Middle frontal gyrus (tissue), 1 donor: ENCODE measurements around the gene GPR15.
"Not testable (repeated sequence)": the region's sequence is repeated elsewhere in the genome, so short reads cannot be mapped to it uniquely, and the experiment has no call there.

ENCODE experiments used
- DNase-seq: peaks from one replicate; pipeline ENCODE4 v3.0.0-alpha.2; 2015; ENCODE audit warnings: low spot score; ENCODE audit errors: extremely low spot score

The GPR15 gene

DNA sequence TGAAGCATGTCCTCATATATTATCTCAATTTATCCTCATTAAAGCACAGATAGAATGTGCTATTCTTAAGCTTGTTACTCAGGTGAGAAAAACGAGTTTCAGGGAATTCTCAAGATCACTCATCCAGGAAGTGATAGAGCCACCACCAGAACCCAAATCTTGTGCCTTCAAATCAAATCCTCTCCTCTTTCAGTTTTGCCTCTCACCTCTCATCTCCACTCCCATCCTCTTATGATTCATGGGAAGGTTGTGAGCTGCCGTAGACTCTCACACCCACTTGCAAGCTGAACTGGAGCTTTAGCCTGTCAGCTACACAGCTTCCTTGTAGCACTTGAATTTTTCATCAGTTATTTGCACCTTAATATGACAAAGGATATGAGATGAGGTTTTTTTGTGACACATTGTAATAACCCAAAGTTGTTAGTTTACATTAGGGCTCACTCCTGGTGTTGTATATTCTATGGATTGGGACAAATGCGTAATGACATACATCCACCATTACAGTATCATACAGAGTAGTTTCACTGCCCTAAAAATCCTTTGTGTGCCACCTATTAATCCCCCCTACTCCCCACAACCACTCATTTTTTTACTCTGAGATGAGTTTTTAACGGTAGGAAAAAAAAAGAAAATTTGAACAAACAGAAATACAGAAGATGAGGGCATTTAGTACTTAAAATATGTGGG lies 25.7 kb downstream of the GPR15 start:
- no peak for DNase-seq

DNA sequence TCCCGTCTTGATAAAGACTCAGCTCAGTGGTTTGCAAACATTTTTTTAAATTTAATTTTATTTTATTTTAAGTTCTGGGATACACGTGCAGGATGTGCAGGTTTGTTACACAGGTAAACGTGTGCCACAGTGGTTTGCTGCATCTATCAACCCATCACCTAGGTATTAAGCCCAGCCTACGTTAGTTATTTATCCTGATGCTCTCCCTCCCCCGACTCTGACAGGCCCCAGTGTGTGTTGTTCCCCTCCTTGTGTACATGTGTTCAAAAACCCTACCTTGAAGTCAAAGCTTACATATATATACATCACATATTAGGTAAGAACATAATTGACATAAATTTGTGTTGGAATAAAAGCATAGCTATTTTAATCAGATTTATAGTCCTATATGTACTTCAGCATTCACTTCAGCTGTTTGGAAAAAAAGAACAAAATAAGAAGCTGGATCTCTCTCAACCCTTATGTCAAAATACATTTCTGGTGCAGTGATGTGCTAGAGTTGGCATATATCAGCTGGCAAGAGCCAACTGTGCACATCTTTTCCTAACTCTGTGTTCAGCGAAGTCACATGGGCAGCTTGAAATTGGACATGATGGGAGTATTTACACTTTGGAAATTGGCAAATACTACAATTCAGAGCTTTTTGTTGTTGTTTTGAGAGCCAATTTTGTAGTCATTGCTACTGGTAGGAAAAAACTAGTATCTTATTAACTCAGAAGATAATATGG lies 26.5 kb downstream of the GPR15 start:
- DNase-seq = no peak

DNA sequence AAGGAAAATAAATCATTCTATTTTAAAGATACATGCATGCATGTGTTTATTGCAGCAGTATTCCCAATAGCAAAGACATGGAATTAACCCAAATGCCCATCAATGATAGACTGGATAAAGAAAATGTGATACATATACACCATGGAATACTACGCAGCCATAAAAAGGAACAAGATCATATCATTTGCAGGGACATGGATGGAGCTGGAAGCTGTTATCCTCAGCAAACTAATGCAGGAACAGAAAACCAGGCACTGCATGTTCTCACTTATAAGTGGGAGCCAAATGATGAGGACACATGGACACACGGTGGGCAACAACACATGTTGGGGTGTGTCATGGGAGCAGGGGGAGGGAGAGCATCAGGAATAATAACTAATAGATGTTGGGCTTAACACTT lies 28.0 kb downstream of the GPR15 start:
- not testable (repeated sequence) for DNase-seq

DNA sequence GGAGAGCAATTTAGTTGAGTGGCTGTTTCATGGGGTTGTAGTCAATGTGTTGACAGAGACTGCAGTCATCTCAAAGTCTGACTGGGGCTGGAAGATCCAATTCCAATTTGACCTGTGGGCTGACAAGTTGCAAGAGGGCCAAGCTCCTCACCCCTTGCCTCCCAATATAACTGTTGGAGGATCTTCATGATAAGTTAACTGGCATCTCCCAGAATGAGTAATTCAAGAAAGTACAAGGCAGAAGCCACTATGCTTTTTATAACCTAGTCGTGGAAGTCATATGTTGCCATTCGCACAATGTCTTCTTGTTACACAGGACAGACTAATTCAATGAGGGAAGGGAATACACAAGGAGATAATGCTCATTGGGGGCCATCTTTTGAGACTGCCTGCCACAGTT lies 29.1 kb downstream of the GPR15 start:
- DNase-seq = no peak

DNA sequence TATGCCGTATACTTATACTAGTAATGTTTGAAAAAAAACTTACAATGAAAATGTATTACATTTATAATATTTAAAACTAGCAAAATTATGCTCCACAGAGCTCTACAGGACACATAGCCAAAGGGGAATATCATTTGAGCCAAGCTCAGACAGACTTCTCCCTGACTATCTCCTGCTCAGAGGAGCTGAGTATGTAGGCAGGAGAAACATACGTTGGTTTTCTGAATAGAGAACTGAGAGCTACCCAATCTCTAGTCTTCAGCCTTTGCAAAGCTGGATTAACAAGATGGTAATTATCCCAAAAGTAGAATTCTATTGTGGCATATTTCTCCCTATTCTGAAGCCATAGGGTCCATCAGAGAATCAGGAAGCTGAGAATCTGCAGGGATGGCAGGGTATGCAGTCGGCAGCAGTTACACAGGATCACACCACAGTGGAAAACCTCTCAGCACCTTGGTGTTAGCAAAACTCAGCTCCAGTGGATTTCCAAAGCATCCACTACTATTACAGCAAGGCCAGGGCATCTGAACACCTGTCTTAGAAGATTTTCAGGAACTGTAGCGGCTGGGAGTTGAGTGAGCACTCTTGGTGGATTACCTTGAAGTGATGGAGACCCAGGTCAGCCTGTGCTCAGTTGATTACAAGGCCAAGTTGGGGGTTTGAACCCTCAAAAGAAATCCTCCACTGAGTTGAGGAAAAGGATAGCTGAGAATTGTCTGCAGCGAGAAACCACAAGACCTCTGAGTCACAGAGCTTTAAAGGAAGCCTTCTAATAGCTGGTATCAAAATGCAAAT lies 30.1 kb downstream of the GPR15 start:
- DNase-seq = no peak

DNA sequence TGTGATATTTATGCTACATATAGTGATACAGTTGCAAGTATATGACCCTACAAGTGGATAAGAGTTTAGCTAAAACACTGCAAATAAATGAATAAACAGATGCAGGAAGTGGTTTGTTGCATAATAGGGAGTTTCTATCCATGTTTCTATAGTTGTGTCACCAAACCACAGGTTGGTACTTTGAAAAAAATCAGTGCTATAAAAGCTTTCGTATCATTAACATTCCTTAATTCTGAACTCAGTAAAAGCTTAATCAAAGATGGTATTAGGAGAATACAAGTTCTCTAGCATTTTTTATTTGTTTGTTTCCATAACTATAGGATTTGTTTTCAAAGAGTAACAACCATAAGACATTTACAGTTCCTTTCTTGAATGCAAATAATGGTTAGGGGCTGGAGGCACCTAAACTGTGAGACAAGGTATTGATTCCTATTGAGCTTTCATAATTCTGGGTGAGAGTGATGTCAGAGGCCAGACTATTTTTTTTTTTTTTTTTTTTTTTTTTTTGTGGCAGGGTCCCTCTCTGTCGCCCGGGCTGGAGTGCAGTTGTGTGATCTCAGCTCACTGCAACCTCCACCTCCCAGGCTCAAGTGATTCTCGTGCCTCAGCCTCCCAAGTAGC lies 32.0 kb downstream of the GPR15 start:
- no peak for DNase-seq

DNA sequence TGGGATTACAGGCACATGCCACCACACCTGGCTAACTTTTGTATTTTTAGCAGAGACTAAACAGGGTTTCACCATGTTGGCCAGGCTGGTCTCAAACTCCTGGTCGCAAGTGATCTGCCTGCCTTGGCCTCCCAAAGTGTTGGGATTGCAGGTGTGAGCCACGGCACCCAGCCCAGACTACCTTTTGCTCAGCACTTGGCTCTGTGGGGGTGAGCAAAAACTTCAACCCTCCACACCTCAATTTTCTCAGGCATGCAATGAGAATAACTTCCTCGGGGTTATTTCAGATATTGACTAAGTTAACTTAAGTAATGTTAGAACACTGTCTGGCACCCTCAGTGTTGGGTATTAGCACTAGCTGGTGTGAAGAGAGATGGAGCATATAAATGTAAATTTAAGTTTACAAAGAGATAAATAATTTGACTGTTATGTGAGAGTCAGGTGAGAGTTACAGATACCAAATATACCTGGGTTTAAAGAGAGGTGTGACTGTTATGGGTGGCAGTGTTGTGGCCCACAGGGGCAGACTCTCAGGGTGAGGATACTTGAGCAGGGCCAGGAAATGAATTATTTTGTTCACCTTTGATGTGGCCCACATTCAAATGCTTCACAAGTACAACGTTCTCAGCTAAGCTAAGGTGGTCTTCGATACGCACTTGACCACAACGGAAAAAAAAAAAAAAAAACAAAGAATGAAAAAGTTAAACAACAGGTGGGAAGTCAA lies 32.7 kb downstream of the GPR15 start:
- DNase-seq = no peak

DNA sequence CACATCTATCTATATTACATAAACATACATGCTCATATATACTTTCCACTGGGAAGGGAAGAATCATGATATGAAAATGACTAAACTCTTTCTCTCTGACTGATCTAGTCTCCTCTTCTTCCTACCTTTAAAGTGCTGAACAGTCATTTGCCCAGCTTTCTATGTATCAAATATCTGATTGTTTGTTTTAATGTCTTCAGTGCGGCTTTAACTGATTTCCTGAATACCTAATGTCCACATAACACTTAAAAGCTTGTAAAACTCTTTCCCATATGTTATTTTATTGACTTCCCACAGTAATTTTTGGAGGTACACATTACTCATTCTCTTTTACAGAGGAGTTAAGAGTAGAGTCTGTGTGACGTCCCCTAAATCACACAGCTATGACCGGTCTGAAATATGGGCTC lies 33.5 kb downstream of the GPR15 start:
- DNase-seq = no peak

DNA sequence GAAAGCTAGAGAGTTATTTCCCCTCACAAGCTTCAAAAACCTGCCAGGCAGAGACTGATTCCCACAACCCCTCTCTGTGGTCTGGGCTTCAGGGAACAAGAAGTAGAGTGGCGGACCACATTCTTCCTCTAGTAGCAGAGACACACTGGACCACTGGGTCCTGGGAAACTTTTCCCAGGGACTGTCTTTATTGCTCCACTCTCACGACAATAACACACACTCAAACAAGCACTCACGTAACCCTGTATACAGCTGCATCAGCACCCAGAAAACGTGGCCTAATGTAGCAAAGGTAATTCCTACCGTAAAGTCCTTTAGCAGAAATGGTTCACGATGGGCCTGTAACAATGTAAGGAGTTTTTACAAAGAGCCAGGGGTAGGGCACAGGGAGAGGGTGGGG lies 34.1 kb downstream of the GPR15 start:
- no peak for DNase-seq

DNA sequence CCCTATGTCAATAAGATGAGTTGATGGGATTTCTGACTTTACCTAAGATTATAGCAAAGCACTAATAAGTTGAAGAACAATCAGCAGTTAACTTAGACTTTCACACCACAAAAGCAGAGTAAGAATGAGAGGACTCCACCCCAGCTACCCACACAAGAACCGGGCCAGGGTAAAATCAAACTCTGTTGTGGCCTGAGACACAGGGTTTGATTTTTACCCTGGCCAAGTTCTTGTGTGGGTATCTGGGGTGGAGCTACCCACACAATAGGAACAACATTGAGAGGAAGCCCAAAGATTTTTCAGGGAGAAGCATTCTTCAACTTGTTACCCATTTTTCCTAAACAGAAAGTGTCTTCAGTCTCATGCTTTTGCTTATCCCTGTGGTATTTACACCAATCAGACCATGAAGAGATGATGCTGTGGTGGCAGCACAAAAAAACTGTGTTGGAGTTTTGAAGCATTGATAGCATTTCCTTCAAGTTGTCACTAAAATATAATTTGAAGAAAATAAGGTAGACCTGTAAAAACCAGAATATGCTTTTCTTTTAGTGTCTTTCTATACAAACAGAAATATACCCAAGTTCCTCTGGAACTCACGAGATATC lies 36.0 kb downstream of the GPR15 start:
- DNase-seq = no peak

DNA sequence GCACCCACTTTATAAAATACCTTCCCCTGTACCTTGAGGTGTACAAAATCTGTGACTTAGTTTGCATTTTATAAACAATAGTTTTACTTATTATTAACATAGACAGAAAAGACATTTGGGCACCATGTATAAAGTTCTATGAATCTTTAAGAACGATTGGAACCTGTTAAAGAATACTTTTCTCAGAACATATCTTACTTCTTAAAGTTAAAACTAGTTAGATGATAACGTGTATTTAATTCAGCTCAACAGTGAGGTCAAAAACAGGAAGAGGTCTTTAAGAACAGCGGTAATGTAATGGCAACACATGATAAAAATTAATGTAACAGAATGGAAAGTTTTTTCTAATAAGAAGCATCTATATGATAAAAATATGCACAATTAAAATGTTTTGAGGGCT lies 36.6 kb downstream of the GPR15 start:
- DNase-seq = no peak

DNA sequence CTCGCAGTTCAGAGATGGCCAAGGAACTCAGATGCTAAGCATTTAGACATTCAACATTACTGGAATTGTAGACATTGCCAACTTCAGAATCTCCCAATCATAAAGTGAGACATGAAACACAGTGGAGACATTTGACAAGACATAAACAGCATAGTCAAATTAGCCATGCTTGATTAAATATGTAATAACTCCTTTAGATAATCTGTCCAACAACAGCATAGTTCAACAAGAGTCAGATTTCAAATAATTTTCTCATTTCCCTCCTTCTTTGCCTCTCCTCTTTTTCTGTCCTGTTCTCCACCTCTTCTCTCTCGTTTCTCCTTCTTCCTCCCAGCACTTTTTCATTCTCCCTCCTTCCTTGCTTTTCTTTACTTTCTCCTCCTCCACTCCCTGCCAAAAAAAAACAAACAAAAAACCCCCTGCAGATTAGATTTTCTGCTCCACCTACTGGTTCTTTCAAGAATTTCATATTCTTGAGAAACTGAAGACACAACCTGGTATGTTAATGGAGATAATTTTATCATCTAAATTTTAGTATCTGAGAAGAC lies 41.5 kb downstream of the GPR15 start:
- DNase-seq = no peak

DNA sequence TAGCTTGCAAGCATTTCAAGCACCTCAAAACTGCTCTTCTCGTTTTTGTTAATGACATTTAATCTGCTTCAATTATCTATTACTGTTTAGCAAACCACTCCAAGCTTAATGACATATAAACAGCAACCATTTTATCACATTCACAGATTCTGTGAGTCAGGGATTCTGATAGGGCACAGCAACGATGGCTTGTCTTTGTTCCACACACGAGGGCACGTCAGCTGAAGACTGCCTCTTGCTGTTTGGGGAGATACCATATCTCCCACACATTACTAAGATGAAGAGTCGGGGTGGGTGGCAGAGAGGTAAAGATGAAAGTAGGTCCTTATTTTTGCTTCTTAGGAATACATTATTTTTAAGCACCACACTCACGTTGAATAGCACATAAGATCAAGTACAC lies 42.4 kb downstream of the GPR15 start:
- no peak for DNase-seq

DNA sequence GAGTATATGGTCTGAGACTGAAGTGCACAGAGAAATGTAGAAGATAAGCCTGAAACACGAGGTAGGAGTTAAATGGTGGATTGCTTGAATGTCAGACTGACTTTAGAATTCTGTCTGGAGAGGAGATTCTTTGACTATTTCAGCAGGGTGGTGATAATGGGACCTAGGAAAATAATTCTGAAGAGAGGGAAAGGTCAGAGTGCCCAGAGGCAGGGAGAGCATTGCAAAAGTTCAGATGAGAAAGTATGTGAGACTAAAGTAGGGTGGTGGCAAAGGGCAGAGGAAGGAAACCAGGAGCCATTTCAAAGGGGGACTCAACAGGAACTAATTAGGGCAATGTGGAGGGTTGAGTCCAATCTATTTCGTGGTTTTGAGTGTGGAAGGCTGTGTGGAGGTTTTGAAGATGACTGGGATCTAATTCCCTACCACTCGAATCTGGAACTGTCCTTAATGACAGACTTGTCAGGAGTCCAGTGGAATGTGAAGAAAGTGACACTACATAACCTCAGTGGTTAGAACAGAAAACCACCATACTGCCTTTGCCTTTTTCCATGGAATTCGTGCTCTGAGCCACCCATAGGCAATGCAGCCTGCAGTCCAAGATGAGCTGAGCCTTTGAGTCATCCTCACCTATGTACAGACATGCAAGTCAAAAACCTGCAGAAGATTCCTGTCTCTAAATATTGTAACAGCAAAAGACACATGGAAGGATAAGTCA lies 45.6 kb downstream of the GPR15 start:
- DNase-seq = no peak

DNA sequence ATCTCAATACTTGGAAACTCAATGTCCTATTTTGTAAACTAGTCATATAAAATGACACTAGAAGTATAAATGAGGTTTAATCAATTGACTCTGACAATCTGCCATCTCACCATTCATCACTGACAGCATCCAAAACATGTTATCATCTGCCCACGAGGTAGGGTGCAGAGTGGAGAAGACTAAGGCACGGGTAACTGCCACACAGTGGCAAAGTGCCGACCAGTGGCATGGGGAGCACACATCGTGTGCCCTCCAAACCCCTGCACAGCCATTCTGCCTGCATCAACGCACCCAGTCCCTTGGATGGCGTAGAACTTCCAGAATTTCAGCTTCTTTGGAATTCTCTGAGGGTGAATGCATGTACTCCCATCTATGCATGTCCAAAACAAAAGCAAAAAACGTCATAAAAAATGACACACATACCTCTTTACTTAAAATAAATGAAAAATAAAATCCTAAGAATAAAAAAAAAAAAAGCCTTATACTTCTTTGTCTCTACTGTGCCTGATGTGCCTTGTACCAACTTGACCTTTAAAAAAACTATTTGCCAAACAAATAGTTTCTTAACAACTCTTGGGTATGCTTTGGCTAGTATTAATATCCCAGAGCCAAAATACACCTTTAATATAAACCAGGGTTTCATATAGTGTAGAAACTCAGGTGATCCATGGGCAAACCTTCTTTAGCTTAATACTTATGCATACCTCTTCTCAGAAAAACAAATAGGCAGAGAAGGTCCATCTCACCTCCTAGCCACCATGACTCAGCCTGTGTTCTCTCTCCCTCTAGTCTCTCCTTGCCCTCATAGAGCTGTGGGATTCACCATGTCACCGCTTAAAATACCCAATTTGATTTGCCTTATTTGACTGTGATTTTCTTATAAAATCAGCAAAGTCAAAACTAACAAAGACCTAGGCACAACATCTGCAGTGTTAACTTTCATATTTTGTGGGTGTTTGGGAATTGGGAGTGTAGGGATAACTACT lies 48.9 kb downstream of the GPR15 start:
- DNase-seq = no peak

DNA sequence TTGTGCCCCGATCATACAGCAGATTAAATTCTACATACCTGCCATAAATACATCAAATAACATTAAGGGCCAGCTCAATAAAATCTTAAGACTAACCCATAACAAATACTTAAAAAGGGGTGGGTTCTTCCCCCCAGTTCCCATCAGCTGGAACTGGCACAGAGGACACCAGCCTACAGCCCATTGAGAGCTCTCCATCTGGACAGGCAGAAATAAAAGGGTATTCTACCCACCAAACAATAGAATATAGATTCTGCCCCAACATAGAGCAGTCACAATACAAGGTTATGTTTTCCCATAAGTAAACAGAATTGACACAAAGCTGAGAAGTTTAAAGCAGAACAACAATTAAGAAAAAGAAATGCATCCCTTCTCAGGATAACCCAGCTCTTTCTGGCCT lies 49.7 kb downstream of the GPR15 start:
- no peak for DNase-seq

DNA sequence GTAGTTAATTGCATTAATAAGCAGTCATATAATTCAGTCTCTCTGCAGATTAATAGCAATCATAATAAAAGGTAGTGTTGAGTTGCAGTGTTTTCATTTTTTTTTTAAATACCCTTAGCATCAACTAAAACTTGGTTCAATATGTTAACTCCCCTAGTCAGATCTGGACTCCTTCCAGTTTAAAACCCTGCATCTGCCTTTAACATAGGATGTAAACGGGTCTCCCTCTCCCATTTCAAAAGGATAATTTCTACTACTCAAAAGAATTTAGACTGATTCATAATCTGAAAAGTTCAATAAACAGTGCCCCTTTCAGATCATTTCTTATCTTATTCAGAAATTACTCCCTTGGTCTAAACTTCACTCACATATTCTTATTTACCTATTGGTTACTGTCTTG lies 50.3 kb downstream of the GPR15 start:
- DNase-seq = no peak

DNA sequence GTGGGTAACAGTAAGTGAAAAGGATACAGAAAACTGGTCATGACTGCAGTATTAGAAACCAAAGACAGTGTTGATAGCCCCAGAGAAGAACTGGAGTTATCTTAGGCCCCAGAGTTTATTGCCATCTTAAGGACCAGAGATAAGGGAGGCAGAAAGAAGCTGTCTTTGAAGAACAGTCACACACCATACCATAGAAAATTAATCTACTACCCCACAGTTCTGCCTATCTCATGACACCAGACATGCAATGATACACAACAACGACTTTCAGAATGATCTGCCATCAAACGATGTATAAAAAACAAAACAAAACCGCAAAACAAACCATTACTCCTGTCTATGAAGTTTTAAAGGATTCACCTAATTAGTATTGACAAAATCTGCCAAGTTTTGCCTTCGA lies 52.0 kb downstream of the GPR15 start:
- DNase-seq = no peak
